ENCODE results near the gene ATXN7L2. TPM values are rescaled to one million over a fixed set of nuclear protein-coding genes. Genes with fewer than 3 reads are reported as not detected.

ATXN7L2 gene
- total RNA-seq, 1 experiment from 2014 or later = 17.3 TPM

- no peak within 1 kb of the TSS for H3K27ac Mint-ChIP-seq
- DNase-seq = peak; percentile 81
- peak within 1 kb of the TSS; percentile 66 to 82 for H3K4me3 Mint-ChIP-seq
- Histone ChIP-seq H3K9me3 (ENCODE audit: control insufficient read depth, low read depth, low read length) (no peaks in the 10 kb centered on the region), H3K79me2 (ENCODE audit: insufficient read depth, low read length) (no peaks in the 10 kb centered on the region), H4K20me1 (ENCODE audit: control insufficient read depth, insufficient read depth, insufficient read length) (no peaks in the 10 kb centered on the region), H2BK15ac (ENCODE audit: low read depth, low read length) (no peak within 1 kb of the TSS), H3K9ac (ENCODE audit: extremely low read depth, insufficient read length, low read length) (peak within 1 kb of the TSS; percentile 39), H2BK12ac (ENCODE audit: insufficient read length, low read depth, low read length) (no peak within 1 kb of the TSS), H2BK20ac (ENCODE audit: low read depth, low read length, poor library complexity, severe bottlenecking) (no peak within 1 kb of the TSS), H3T11ph (ENCODE audit: low read length) (no peak within 1 kb of the TSS), H3K23ac (ENCODE audit: insufficient read length, low read depth, low read length) (no peak within 1 kb of the TSS), H3K23me2 (ENCODE audit: insufficient read length, low read depth, low read length, poor library complexity, severe bottlenecking) (peaks cover 15% of the 10 kb centered on the region), H4K8ac (replicated peaks; ENCODE audit: insufficient read length, low read depth, low read length) (no peak within 1 kb of the TSS), H2BK5ac (ENCODE audit: insufficient read length, low read length) (no peak within 1 kb of the TSS), H2BK120ac (ENCODE audit: low read depth, low read length, poor library complexity, severe bottlenecking) (no peak within 1 kb of the TSS), H3K27ac (ENCODE audit: insufficient read length, low read depth, low read length) (no peak within 1 kb of the TSS), H4K91ac (ENCODE audit: insufficient read length, low read depth, low read length) (no peak within 1 kb of the TSS), H3K14ac (ENCODE audit: insufficient read depth, low read length) (peak within 1 kb of the TSS; percentile 56; the same call in 1 of the 2 replicates), H3K27me3 (ENCODE audit: insufficient read depth, low read length) (peaks cover 14% of the 10 kb centered on the region; the same call in 1 of the 2 replicates), H3K4me1 (ENCODE audit: insufficient read depth, low read length) (no peaks in the 10 kb centered on the region; the same call in 1 of the 2 replicates), H2AFZ (ENCODE audit: low read length) (peak within 1 kb of the TSS; percentile 75), H3K4ac (ENCODE audit: low read depth, low read length) (no peak within 1 kb of the TSS), H3K4me2 (ENCODE audit: insufficient read depth, insufficient read length, low read length) (peak within 1 kb of the TSS; percentile 67), H3K56ac (ENCODE audit: insufficient read length, low read depth, low read length) (no peak within 1 kb of the TSS), H3K79me1 (ENCODE audit: insufficient read depth, low read depth, low read length, poor library complexity, severe bottlenecking) (no peaks in the 10 kb centered on the region), H2AK5ac (ENCODE audit: insufficient read length, low read length) (no peak within 1 kb of the TSS), H4K5ac (ENCODE audit: insufficient read length, low read depth, low read length) (no peak within 1 kb of the TSS), H3K18ac (ENCODE audit: insufficient read length, low read depth, low read length) (no peak within 1 kb of the TSS)
- H3K4me1 Mint-ChIP-seq = peaks cover 21 to 22% of the 10 kb centered on the region in 2 experiments
- peaks cover 0 to 3% of the 10 kb centered on the region in 2 experiments; a peak in 1 of 5 replicates for H3K9me3 Mint-ChIP-seq
- no peaks in the 10 kb centered on the region for H3K36me3 Mint-ChIP-seq (ENCODE audit: insufficient read depth in 1 of 3, low read depth in 3 of 3)
- WGBS (ENCODE audit: extremely low coverage, insufficient read length, low lambda C conversion rate) = no CpG with 5 or more reads among the region's 88 CpGs
- no peak for TF ChIP-seq CTCF (conservative IDR thresholded peaks at IDR 0.05)
- peaks cover 85% of the 10 kb centered on the region for H3K27me3 Mint-ChIP-seq (ENCODE audit: low read depth)
Observed at GRCh38 chr1:109466452-109467300, 17.0 kb upstream of the ATXN7L2 start, which contains the start of gene SYPL2. Gene SYPL2 (plus strand): TSS chr1:109466546. CDS start chr1:109466844, 298 bp downstream.

All from H9 (cell line).